SW 1271 (cell line): ENCODE data around the gene JTB.
A peak's percentile ranks its signal among the peaks of the same experiment; 100 is the strongest.

Experiments
- DNase-seq, 2 experiments: peaks; one replicate each; lab custom pipeline; 2025; lab: John Stamatoyannopoulos, UW

Gene JTB

GRCh38 chr1:153978274-153978909 is 918 bp upstream of the JTB start:
- DNase-seq: no peak

DNA sequence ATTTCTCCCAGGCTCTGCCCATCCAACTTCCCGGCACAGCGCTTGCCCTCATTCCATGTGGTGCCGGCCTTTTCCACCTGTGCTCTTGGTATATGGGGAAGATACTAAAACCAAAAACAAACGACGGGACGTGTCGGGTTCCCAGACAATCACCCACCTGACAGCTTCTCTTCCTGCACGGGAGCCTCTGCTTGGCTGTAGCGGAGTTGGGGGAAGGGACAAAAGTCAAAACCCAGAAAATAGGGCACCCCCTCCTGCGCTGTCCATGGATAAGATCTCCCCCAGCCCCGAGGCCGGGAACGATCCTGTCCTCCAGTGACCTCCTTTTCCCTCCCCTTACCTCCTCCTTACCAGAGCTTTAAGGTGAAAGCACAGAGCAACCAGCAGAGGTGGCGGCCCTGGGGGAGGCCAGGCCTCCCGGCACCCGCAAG is 640 bp downstream of the JTB start:
- DNase-seq: no peak

DNA sequence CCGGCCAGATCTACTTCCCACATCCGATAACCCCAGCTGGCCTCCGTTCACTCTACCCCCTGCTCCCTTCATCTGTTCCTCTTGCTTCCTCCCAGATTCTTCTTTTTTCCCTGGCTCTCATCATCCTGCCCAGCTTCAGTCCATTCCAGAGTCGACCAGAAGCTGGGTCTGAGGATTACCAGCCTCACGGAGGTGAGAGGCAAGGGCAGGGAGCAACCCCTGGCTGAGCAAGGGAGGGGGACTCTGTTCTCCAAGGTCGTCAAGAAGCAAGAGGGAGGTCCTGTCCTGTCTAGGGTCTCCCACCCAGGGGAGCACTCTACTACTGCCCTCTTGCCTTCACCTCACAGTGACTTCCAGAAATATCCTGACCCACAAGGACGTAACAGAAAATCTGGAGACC is 3.9 kb downstream of the JTB start:
- no peak for DNase-seq

DNA sequence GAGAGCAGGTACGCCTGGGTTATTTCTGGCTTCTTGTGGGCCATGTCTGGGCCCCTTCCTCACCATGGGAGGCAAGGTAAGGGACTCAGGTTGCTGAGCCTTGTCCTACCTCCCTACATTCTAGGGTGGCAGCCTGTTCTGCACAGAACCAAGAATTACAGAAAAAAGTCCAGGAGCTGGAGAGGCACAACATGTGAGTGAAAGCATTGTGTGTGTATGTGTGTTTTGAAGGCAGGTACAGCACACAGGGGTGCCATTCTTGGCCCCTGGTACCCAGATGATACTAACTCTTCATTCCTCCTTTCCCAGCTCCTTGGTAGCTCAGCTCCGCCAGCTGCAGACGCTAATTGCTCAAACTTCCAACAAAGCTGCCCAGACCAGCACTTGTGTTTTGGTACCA is 4.4 kb downstream of the JTB start:
- no peak for DNase-seq

DNA sequence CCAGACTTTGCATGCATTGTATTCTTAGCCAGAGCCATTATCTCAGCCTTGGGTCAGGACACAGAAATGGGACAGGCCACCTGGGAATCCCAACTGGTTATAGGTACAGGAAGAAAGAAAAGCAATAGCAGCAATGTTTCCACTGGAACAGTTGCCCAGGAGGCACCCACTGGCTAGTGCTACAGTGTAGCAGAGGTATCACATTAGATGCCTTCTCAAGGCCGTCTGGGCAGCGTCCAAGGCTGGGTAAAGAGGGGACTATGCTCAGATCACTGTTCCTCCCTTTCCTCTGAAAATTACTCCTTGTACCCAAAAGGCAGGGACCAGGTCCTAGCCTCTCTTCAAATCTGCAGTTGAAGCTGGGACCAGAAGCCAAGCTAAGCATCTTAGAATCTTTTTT is 7.1 kb downstream of the JTB start:
- no peak for DNase-seq

- no peak for DNase-seq
Observed at GRCh38 chr1:153968972-153969371, 8.5 kb downstream of the JTB start.

DNA sequence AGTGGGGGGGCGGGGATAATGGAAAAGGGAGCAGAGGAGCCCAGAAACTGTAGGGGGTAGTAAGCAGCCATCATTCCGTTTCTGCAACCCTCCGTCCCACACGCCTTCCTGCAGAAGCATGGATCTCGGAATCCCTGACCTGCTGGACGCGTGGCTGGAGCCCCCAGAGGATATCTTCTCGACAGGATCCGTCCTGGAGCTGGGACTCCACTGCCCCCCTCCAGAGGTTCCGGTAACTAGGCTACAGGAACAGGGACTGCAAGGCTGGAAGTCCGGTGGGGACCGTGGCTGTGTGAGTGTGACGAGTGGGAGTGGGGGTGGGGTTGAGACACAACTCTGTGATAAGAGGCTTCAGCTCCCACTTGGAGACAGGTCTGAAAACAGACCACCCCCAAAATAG is 9.1 kb downstream of the JTB start:
- DNase-seq: no peak

DNA sequence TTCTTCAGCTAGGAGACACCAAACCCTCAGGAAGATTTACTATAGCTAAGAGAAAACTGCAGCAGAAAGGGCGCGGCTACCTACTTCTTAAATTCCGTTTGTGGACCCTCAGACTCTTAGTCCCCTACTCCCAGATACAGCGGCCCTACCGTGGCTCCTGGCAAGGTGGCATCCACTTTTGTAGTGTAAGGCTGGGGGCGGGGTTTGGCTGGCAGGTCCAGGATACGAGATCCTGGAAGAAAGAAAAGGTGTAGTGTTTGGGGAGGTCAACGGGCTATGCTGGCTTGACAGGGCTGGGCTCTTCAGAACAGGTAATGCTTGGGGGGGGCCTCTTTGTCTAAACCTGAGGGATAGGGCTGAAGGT is 9.5 kb downstream of the JTB start:
- DNase-seq: no peak

GRCh38 chr1:153967107-153967999 is 10.1 kb downstream of the JTB start, which contains the start of gene CREB3L4:
CREB3L4 (plus strand) TSS chr1:153967902; CDS start chr1:153968526, 624 bp downstream.
- peak; percentile 81 to 90 for DNase-seq

DNA sequence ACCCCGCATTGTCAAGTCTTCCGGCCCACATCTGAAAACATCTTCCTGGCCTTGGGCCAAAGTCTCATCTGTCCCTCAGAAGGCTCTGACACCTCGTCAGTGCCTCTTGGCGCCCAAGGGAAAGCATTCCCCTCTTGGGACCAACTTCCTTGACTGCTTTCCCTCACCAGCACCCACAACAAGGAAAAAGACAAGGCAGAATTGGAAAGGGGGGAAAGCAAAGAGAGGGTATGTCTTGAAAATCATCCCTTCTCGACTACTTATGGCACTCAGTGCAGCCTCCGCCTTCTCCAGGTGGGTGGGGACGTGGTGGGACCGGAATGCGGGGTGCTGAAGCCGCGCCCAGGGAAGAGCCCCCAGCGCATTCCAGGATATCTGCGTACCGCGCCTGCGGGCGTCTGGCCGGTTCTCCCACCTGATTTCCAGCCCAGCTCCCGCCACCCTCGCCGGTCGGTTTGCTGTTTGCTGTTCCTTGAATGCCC is 13.6 kb downstream of the JTB start:
- peak in 1 of 2 experiments; percentile 68 for DNase-seq

GRCh38 chr1:153963030-153963849 is 14.2 kb downstream of the JTB start, which contains the start of gene SLC39A1:
SLC39A1 (minus strand) TSS chr1:153963537; CDS start chr1:153962715, 822 bp downstream.
- DNase-seq: peak; percentile 59 to 91

GRCh38 chr1:153962088-153963029 is 15.1 kb downstream of the JTB start:
- DNase-seq: peak in 1 of 2 experiments; percentile 17

GRCh38 chr1:153961421-153961820 is 16.1 kb downstream of the JTB start:
- no peak for DNase-seq

DNA sequence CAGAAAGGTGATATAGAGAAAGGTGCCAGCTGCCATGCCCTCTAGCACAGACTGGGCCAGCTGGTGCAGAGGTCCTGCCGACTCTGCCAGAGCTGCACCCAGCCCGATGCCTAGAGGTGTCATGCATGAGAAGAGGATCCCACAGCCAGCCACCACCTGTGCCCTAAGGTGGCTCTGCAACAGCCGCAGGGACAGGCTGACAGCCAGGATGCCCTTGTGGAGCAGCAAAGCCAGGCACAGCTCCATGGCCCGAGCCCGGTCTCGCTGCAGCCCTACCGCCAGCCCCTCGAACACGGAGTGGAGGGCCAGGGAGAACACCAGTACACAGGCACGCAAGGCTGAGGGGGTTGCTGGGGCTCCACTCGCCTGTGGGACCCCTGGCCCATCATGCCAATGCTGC is 17.3 kb downstream of the JTB start:
- no peak for DNase-seq

- DNase-seq: no peak
Observed at GRCh38 chr1:153959454-153959853, 18.0 kb downstream of the JTB start.

DNA sequence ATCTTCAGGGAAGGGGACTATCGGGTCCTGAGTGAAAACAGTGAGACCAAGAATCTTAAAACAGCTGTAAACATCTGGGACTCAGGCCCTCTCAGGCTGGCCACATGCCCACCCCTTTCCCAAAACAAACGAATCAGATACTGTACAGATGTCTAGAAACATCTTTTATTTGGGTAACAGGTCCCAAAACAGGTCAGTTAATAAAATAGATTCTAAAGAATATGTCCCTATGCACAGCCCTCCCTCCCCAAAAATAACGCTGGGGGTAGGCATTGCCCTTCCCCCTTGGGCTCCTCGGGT is 18.6 kb downstream of the JTB start:
- no peak for DNase-seq

DNA sequence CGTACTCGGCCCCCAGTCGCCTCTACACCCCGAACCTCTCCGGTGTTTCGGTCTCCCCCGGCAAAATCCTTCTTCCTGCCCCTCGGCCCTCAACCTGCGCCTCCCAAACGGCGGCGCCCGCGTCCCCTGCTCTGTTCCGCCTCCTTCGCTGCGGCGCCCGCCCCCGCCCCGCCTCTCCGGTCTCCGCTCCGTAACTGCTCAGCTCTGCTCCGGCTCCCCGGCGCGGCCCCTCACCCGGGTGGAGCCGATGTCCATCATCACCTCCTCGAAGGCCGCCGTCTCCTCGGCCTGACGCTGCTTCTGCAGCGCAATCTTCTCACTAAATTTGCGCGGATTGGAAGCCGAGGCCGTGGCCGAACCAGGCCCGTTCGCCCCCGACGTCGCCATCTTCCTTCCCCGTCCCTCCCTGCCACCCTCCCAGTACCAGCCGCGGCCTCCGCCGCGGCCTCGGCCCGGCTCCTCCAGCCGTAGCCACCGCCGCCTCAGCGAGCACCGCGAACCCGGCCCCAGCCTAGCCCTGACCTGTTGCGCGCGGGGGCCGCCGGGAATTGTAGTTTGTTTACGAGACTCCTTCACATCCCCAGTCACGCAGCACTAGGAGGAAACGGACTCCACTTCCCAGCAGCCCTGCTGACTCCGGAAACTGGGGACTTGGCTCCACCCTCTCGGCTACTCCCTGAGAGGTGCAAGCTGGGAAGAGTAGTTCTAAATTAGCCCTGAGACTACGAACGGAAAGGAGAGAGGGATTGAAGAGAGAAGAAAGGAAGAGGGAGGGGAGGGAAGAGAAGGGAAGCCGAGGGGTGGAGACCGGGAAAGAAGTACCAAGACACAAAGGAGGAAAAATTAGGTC is 19.1 kb downstream of the JTB start, which contains the start of gene CRTC2:
CRTC2 (minus strand) TSS at position 502 of the 850 bp plus-strand sequence; CDS start at position 387, 115 bp downstream.
- DNase-seq: peak; percentile 85 to 95

- DNase-seq: no peak
Observed at GRCh38 chr1:153957744-153958110, 19.7 kb downstream of the JTB start.

DNA sequence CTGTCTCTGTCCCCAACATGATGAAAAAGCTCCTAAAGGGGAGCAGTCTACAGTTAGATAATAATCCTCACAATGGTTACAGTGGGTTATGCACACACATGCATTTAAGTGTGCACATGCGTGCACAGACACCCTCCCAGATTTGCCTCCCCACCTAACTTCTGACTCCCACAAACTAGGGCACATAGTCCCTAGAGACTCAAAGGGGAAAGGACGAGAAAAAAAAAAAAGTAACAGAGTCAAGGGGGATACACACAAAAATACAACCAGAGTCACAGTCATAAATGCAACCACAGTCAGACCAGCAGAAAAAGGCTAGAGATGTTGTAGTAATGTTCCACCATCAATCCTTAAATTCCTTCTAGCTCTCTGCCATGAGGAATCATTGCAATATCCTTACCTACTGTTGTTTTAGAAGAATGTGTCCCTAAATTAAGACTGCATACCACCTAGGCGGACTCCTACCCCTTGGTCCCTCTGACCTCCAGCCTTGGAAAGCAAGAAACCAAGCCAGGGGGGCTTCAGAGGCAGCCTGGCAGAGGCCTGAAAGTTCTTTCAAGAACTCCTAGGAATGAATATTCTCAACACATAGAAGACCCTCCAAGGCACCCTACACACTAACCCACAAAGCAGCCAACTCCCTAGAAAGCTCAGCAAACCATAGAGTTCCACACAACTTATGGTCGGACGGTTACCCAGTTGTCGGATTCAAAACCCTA is 20.3 kb downstream of the JTB start:
- no peak for DNase-seq

- no peak for DNase-seq
Observed at GRCh38 chr1:153954826-153955225, 22.6 kb downstream of the JTB start.
